Stimulated activated CD8-positive, alpha-beta memory T cell treated with anti-CD3 and anti-CD28 coated beads, Interleukin-12 subunit alpha, Interleukin-12 subunit beta, amount 100 ng/mL, for 24 hours (primary cell): ENCODE results near the gene TMEM91.
"Not testable (repeated sequence)": the region's sequence is repeated elsewhere in the genome, so short reads cannot be mapped to it uniquely, and the experiment has no call there.

Experiments used
- DNase-seq: peaks from one replicate; pipeline ENCODE4 v3.0.0-alpha.2; 2020; ENCODE audit errors: extremely low read depth

The TMEM91 gene

DNA sequence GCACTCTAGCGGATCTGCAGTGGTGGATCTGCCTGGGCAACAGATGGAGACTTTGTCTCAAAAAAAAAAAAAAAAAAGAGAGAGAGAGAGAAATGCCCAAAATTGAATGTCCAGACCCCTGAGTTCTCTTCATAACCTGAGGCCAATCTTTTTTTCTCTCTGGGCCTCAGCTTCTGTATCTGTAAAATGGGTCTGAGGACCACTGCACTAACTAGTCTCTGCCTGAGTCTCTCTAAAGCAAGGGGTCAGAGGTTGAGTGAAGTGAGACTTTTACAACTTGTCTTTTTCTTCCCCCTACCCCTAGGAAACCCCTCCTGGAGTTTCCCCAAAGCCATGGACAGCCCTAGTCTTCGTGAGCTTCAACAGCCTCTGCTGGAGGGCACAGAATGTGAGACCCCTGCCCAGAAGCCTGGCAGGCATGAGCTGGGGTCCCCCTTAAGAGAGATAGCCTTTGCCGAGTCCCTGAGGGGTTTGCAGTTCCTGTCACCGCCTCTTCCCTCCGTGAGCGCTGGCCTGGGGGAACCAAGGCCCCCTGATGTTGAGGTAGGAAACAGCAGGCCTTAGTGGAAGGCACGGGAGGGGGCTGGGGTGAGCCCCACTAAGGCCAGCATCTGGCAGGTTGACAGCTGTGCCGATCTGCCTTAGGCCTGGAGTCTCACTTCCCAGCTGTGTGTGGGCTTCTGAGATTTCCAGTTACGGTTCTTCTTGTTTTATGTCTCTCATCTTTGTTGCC lies 1.8 kb downstream of the TMEM91 start:
- no peak for DNase-seq

GRCh38 chr19:41381536-41381935 lies 5.2 kb downstream of the TMEM91 start:
- DNase-seq, result not testable (repeated sequence)

DNA sequence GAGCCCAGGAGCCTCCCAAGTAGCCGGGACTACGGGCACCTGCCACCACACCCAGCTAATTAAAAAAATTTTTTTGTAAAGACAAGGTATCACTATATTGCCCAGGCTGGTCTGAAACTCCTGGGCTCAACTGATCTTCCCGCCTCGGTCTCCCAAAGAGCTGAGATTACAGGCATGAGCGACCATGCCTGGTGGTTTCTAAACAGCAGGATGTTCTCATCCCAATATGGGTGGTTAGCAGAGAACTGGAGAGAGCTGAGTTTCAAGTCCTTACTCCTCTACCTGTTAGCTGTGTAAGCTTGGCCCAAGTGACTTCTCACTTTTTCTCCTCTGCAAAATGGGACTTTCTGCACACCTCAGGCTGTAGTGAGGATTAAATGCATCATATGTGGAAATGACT lies 8.0 kb downstream of the TMEM91 start:
- no peak for DNase-seq

DNA sequence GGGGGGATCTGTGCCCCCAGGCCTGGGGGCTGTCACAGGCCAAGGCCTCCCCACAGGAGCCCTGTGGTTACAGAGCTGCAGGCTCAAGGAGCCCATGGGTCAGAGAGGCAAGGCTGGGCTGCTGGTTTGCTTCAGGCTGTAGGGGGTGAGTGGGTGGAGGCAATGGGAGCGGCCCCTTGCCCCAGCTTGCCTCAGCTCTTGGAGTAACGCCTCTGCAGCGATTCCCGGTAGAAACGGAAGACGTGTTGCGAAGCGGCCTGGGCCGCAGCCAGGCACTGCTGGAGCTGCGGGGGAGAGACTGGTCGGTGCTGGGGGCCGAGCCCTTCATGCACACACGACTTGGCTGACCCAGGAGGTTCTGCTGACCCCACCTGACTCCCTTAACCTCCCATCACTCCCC lies 10.1 kb downstream of the TMEM91 start:
- DNase-seq, result no peak

- DNase-seq, result no peak
Observed at GRCh38 chr19:41391618-41392017, 15.3 kb downstream of the TMEM91 start.

GRCh38 chr19:41392775-41393174 lies 16.4 kb downstream of the TMEM91 start:
- no peak for DNase-seq

- DNase-seq, result no peak
Observed at GRCh38 chr19:41395355-41395754, 19.0 kb downstream of the TMEM91 start.

DNA sequence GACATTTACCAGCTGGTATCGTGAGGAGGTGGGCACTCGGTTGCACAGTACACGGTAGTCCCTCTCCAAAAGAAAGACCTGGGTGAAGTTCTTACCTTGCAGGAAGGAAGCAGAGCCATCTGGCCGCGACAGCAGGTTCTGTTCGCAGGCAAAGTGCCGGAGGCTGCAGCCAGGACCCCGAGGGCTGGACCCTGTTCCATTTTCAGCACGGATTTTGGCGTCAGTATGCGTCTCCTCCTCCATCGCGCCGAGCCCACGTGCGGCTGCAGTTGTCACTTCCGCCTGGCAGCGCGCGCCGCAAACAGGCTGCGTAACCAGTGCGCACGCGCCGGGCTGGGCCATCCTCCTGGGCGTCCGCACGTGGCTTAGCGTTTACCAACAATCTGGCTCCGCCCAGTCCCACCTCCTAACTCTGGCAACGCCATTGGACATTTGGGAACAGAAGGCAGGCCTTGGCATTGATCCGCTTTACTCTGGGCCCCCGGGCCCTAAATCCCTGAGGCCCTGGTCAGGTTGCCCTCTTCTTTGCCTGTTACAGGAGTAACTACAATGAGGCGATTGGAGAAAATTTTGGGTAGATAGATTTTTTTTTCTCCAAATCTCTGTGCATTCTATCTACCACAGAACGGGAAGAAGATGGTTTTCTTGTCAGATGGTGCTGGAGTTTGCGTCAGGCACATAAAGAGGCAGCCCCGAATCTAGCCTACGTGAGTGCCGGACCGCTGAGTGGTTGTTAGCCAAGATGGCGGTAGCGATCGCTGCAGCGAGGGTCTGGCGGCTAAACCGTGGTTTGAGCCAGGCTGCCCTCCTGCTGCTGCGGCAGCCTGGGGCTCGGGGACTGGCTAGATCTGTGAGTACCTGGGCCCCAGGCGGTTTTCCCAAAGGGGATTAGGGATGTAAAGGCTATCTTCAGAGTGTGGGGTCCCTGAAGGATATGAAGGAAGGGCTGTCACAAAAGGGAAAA lies 21.0 kb downstream of the TMEM91 start, which contains the start of the genes BCKDHA and EXOSC5:
TSS of gene BCKDHA (plus strand) at position 733 of the 964 bp plus-strand sequence. CDS start at position 743, 10 bp downstream.
TSS of gene EXOSC5 (minus strand) at position 274 of the 964 bp plus-strand sequence. CDS start at position 243, 31 bp downstream.
- DNase-seq, result peak; percentile 99

DNA sequence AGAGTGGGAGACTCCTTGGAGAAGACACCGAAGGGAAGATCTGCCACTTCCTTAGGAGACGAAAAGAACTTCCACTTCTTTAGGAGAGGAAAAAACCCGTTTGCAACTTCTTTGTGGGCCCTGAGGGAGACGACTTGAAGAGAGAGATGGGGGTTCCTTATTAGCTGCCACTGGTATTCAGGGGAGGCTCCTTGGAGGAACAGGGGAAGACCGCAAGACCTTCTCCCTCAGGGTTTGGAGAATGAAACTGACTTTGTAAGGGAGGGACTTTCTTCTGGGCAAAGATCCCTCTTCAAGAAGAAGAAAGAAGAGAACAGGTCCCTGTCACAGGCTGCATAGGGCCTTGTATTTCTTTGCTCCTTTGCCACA lies 21.7 kb downstream of the TMEM91 start:
- no peak for DNase-seq

DNA sequence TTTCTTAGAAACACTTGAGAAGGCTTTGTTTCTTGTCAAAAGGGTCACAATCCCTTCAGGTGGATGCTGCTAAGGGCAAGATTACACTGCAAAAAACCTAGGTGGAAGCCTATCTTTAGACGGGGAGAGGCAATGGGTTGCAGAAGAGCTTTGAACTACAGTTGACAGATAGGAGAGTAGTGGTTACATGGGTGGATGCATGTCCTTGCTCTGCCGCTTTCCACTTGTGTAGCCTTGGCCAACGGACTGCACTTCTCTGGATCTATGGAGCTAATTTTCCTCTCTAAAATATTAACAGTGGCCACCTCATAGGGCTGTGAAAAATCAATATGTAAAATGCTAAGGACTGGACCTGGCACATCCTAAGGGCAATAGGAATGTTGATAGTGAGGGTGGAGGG lies 22.3 kb downstream of the TMEM91 start:
- DNase-seq, result no peak

GRCh38 chr19:41399091-41399490 lies 22.8 kb downstream of the TMEM91 start:
- DNase-seq, result no peak

DNA sequence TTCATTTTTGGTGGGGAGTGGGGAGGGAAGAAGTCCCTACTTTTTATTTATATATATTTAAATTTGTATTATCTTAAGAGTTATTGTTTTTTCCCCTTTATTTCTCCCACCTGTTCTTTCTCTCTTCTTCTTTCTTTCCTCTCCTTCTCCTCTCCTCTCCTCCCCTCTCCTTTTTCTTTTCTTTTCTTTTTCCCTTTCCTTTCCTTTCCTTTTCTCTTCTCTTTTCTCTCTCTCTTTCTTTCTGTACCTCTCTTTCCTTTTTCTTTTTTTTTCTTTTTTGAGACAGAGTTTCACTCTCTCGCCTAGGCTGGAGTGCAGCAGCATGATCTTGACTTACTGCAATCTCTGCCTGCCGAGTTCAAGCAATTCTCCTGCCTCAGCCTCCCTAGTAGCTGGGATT lies 23.2 kb downstream of the TMEM91 start:
- no peak for DNase-seq

DNA sequence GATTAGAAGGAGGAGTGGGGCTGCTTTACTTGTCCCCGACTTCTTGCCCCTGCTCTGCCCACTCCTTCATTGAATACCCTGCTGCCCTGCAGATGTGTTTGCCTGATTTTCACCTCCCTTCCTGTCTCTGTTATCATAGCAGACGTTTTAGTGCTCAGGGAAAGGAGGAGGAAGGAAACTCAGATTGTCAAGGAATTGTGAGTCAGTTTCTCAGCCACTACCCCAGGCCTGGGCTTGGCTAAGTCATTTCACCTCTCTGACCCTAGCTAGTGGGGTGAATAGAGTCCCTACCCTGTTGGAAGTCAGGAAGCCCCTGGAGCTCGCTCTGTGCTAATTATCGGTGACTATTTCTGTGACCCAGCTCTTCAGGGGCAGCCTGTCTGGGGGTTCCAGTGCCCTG lies 25.1 kb downstream of the TMEM91 start:
- no peak for DNase-seq

DNA sequence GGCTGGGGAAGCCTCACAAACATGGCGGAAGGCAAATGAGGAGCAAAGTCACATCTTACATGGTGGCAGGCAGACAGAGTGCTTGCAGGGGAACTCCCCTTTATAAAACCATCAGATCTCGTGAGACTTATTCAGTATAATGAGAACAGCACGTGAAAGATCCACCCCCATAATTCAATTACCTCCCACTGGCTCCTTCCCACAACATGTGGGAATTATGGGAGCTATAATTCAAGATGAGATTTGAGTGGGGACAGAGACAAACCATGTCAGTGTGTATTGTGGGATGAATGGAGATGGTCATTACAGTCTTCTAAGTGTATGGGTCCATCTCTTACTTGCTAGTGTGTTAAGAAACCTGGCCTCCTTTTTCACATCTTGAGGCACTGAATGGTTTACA lies 25.7 kb downstream of the TMEM91 start:
- no peak for DNase-seq

DNA sequence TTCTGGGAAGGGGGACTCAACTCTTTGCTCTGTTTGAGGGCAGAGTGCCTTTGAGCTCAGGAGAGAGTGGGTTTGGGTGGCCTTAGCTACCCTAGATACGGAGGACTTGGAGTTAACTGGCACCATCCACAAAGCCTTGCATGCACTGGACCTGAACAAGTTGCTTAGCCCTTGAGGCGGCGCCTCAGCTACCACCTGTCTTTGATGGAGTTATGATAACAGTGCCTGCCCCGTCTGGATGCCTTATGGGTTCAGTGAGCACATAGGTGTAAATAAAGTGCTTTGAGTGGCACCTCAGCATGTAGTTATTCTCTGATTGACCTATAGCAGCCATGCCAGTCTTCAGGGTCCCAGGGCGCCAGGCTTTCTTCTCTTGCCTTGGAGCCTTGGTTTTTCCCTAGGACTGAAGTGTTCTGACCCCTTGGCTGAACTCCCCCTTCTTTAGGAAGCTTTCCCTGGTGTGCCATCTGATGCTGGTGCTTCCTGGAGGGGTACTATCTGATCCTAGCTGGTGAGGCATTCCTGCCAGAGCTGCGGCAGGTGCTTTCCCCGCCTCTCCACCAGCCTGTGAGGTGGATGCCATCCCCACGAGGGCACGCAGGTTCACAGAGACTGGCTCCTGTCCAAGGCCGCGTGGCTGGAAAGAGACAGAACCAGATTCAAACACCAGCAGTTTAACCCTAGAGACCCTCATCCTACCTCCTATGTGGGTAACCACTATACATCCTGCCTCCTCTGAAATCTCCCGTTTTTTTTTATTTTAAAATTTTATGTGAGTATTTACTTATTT lies 27.0 kb downstream of the TMEM91 start:
- no peak for DNase-seq

GRCh38 chr19:41405776-41406175 lies 29.4 kb downstream of the TMEM91 start:
- DNase-seq, result no peak

DNA sequence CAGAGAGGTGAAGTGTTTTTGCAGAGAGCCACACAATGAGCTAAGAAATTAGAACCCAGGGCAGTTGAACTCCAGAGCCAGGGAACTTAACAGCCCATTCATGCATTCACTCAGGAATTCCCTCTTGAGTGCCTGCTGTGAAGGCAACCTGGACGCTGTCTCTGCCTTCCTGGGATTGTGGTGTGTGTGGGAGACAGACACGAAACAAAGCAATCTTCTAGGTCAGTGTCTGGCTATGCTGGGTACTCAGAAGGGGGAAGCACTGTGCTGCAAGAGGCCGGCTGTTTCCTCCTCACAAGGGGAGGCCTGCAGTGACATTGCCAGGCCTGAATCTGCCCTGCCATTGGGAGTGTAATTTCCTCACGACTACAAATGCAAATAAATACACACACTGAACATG lies 30.9 kb downstream of the TMEM91 start:
- no peak for DNase-seq

DNA sequence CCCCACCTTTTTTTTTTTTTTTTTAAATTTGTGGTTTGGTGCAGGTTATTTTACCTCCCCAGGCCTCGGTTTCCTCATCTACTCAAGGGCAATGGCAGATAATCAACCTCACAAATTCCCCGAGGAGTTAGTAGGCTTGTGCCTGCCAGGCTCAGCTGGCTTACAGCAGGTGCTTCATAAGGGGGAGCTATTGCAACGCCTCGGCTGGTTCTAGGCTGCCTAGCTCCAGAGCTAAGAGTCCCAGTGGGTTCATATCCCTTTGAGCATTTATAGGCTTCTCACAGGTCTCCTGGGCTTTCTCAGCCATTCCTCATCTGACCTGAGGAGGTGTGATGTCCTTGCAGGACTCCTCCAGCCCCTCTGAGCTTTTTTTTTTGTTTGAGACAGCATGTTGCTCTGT lies 31.9 kb downstream of the TMEM91 start:
- DNase-seq, result no peak

DNA sequence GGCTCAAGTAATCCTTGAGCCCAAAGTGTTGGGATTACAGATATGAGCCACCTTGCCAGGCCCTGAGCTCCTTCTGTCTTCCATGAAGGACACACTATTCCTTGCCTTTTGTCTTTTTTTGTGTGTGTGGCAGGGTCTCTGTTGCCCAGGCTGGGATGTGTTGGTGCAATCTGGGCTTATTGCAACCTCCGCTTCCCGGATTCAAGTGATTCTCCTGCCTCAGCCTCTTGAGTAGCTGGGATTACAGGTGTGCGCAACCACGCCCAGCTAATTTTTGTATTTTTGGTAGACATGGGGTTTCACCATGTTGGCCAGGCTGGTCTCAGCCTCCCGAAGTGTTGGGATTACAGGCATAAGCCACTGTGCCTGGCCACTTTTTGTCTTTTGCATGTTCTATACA lies 32.5 kb downstream of the TMEM91 start:
- not testable (repeated sequence) for DNase-seq

- DNase-seq, result no peak
Observed at GRCh38 chr19:41409288-41409687, 33.0 kb downstream of the TMEM91 start.

DNA sequence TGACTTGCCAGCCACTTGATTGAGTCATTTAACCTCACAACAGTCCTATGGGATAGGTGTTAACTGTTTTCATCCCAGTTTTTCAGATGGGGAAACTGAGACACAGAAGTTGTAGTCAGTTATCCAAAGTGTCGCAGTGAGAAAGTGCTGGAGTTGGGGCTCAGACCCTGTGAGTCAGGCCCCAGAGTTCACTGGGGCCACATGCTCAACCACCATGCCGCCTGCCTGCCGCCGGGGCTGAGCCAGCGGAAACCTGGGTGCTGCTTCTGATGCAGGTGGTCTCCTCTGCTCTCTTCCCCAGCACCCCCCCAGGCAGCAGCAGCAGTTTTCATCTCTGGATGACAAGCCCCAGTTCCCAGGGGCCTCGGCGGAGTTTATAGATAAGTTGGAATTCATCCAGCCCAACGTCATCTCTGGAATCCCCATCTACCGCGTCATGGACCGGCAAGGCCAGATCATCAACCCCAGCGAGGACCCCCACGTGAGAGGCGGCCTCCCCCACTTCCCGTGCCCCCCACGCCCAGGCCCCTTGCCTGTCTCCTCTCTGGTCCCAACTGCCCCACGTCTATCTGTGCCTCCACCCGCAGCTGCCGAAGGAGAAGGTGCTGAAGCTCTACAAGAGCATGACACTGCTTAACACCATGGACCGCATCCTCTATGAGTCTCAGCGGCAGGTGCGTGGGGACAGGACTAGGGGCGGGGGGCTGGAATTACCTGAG lies 34.2 kb downstream of the TMEM91 start:
- DNase-seq, result no peak
